HEK293 (cell line): ENCODE data around the gene IL16.

Experiments used
- CTCF ChIA-PET: fragments of 350-600 bp; formaldehyde crosslinking; extraction: SDS; loops from one replicate; lab custom pipeline; 2021; ENCODE audit warnings: antibody characterized with exemption; lab: Yijun Ruan, JAX
- POLR2A ChIA-PET: fragments of 300-600 bp; formaldehyde crosslinking; extraction: SDS; loops from one replicate; lab custom pipeline; 2020; ENCODE audit warnings: antibody characterized with exemption, inconsistent platforms; lab: Yijun Ruan, JAX
- H3K27ac ChIP-seq: fragments of 200-500 bp; sonication (Bioruptor generic); 2 replicates; pipeline ENCODE4 v1.5.1; 2014; ENCODE audit warnings: low read depth, low read length, control low read depth, inconsistent platforms; ENCODE audit errors: extremely low read depth
- H3K36me3 ChIP-seq, 2 experiments: fragments of 200-500 bp in 1 of 2; sonication (Bioruptor generic) in 1 of 2; 1 replicate in 1 of 2; 2 replicates in 1 of 2; pipeline ENCODE4 v1.5.1; 2014 to 2017; ENCODE audit warnings: inconsistent platforms in 2 of 2, low read length in 2 of 2; ENCODE audit not compliant: control insufficient read depth in 2 of 2, insufficient read depth in 1 of 2
- H3K4me1 ChIP-seq: fragments of 200-500 bp; sonication (Bioruptor generic); 2 replicates; pipeline ENCODE4 v1.5.1; 2014; ENCODE audit warnings: mild to moderate bottlenecking, low read length, inconsistent platforms; ENCODE audit not compliant: control insufficient read depth, insufficient read depth
- H3K4me3 ChIP-seq: 2 replicates; pipeline ENCODE4 v1.5.1; 2011; ENCODE audit warnings: low read depth, mild to moderate bottlenecking, control low read depth, low read length, moderate library complexity
- H3K9me3 ChIP-seq: fragments of 200-500 bp; sonication (Bioruptor generic); 2 replicates; pipeline ENCODE4 v1.5.1; 2014; ENCODE audit warnings: low read depth, low read length, inconsistent platforms; ENCODE audit not compliant: control insufficient read depth, insufficient read depth
- BCL11A ChIP-seq: fragments of 450-650 bp; formaldehyde crosslinking; IDR thresholded peaks from 2 replicates; pipeline ENCODE4 v1.5.1; 2016; ENCODE audit warnings: low read depth, missing biosample characterization, missing genetic modification characterization
- BCL11B ChIP-seq: fragments of 450-650 bp; formaldehyde crosslinking; IDR thresholded peaks from 2 replicates; pipeline ENCODE4 v1.5.1; 2016; ENCODE audit warnings: low read depth, missing biosample characterization, missing genetic modification characterization
- GLI2 ChIP-seq: fragments of 450-650 bp; formaldehyde crosslinking; IDR thresholded peaks from 2 replicates; pipeline ENCODE4; 2017; ENCODE audit warnings: missing biosample characterization, missing genetic modification characterization, low read depth, borderline replicate concordance
- GLIS2 ChIP-seq: fragments of 450-650 bp; formaldehyde crosslinking; IDR thresholded peaks from 2 replicates; pipeline ENCODE4 v1.5.1; 2016; ENCODE audit warnings: missing biosample characterization, missing genetic modification characterization
- HIC1 ChIP-seq: fragments of 450-650 bp; formaldehyde crosslinking; IDR thresholded peaks from 2 replicates; pipeline ENCODE4 v1.5.1; 2016; ENCODE audit warnings: missing biosample characterization, missing genetic modification characterization
- MYNN ChIP-seq: fragments of 450-650 bp; formaldehyde crosslinking; IDR thresholded peaks from 2 replicates; pipeline ENCODE4 v1.5.1; 2016; ENCODE audit warnings: missing biosample characterization, missing genetic modification characterization, borderline replicate concordance
- MZF1 ChIP-seq: fragments of 450-650 bp; formaldehyde crosslinking; IDR thresholded peaks from 2 replicates; pipeline ENCODE4 v1.5.1; 2017; ENCODE audit warnings: missing biosample characterization, missing genetic modification characterization, borderline replicate concordance
- RBAK ChIP-seq: fragments of 450-650 bp; formaldehyde crosslinking; IDR thresholded peaks from 2 replicates; pipeline ENCODE4 v1.5.1; 2016; ENCODE audit warnings: missing biosample characterization, missing genetic modification characterization
- REPIN1 ChIP-seq: fragments of 450-650 bp; formaldehyde crosslinking; IDR thresholded peaks from 2 replicates; pipeline ENCODE4 v1.5.1; 2017; ENCODE audit warnings: missing biosample characterization, missing genetic modification characterization, low read depth
- SCRT2 ChIP-seq: fragments of 450-650 bp; formaldehyde crosslinking; IDR thresholded peaks from 2 replicates; pipeline ENCODE4 v1.5.1; 2016; ENCODE audit warnings: missing biosample characterization, missing genetic modification characterization
- SP3 ChIP-seq: fragments of 450-650 bp; formaldehyde crosslinking; IDR thresholded peaks from 2 replicates; pipeline ENCODE4 v1.5.1; 2016; ENCODE audit warnings: missing biosample characterization, missing genetic modification characterization
- SP7 ChIP-seq: fragments of 450-650 bp; formaldehyde crosslinking; IDR thresholded peaks from 2 replicates; pipeline ENCODE4 v1.5.1; 2016; ENCODE audit warnings: missing biosample characterization, missing genetic modification characterization
- ZBTB1 ChIP-seq: fragments of 450-650 bp; formaldehyde crosslinking; IDR thresholded peaks from 2 replicates; pipeline ENCODE4 v1.5.1; 2016; ENCODE audit warnings: missing biosample characterization, missing genetic modification characterization
- ZBTB48 ChIP-seq: fragments of 450-650 bp; formaldehyde crosslinking; IDR thresholded peaks from 2 replicates; pipeline ENCODE4 v1.5.1; 2016; ENCODE audit warnings: missing biosample characterization, missing genetic modification characterization
- ZFP3 ChIP-seq: fragments of 450-650 bp; formaldehyde crosslinking; IDR thresholded peaks from 2 replicates; pipeline ENCODE4 v1.5.1; 2016; ENCODE audit warnings: low read depth, missing biosample characterization, missing genetic modification characterization
- ZNF10 ChIP-seq: fragments of 450-650 bp; formaldehyde crosslinking; IDR thresholded peaks from 2 replicates; pipeline ENCODE4 v1.5.1; 2017; ENCODE audit warnings: missing biosample characterization, missing genetic modification characterization
- ZNF133 ChIP-seq: fragments of 450-650 bp; formaldehyde crosslinking; IDR thresholded peaks from 2 replicates; pipeline ENCODE4 v1.5.1; 2016; ENCODE audit warnings: missing biosample characterization, missing genetic modification characterization
- ZNF16 ChIP-seq: fragments of 450-650 bp; formaldehyde crosslinking; IDR thresholded peaks from 2 replicates; pipeline ENCODE4 v1.5.1; 2016; ENCODE audit warnings: low read depth, missing biosample characterization, missing genetic modification characterization
- ZNF2 ChIP-seq: fragments of 450-650 bp; formaldehyde crosslinking; IDR thresholded peaks from 2 replicates; pipeline ENCODE4 v1.5.1; 2016; ENCODE audit warnings: missing biosample characterization, missing genetic modification characterization
- ZNF211 ChIP-seq: fragments of 450-650 bp; formaldehyde crosslinking; IDR thresholded peaks from 2 replicates; pipeline ENCODE4 v1.5.1; 2016; ENCODE audit warnings: low read depth, missing biosample characterization, missing genetic modification characterization
- ZNF24 ChIP-seq: fragments of 450-650 bp; formaldehyde crosslinking; IDR thresholded peaks from 2 replicates; pipeline ENCODE4 v1.5.1; 2016; ENCODE audit warnings: missing biosample characterization, missing genetic modification characterization
- ZNF302 ChIP-seq: fragments of 450-650 bp; formaldehyde crosslinking; IDR thresholded peaks from 2 replicates; pipeline ENCODE4 v1.5.1; 2016; ENCODE audit warnings: missing biosample characterization, missing genetic modification characterization, low read depth
- ZNF350 ChIP-seq: fragments of 450-650 bp; formaldehyde crosslinking; IDR thresholded peaks from 2 replicates; pipeline ENCODE4 v1.5.0; 2017; ENCODE audit warnings: missing biosample characterization, mild to moderate bottlenecking, missing genetic modification characterization
- ZNF362 ChIP-seq: fragments of 450-650 bp; formaldehyde crosslinking; IDR thresholded peaks from 2 replicates; pipeline ENCODE4 v1.5.1; 2016; ENCODE audit warnings: missing biosample characterization, missing genetic modification characterization
- ZNF391 ChIP-seq: fragments of 450-650 bp; formaldehyde crosslinking; IDR thresholded peaks from 2 replicates; pipeline ENCODE4 v1.5.1; 2016; ENCODE audit warnings: low read depth, missing biosample characterization, missing genetic modification characterization, borderline replicate concordance
- ZNF423 ChIP-seq: fragments of 450-650 bp; formaldehyde crosslinking; IDR thresholded peaks from 2 replicates; pipeline ENCODE4 v1.5.1; 2016; ENCODE audit warnings: missing biosample characterization, missing genetic modification characterization
- ZNF548 ChIP-seq: fragments of 450-650 bp; formaldehyde crosslinking; IDR thresholded peaks from 2 replicates; pipeline ENCODE4 v1.5.1; 2016; ENCODE audit warnings: missing biosample characterization, missing genetic modification characterization
- ZNF560 ChIP-seq: fragments of 450-650 bp; formaldehyde crosslinking; IDR thresholded peaks from 2 replicates; pipeline ENCODE4 v1.5.1; 2017; ENCODE audit warnings: missing biosample characterization, missing genetic modification characterization, borderline replicate concordance
- ZNF585B ChIP-seq: fragments of 450-650 bp; formaldehyde crosslinking; IDR thresholded peaks from 2 replicates; pipeline ENCODE4 v1.5.1; 2016; ENCODE audit warnings: missing biosample characterization, missing genetic modification characterization
- ZNF596 ChIP-seq: fragments of 450-650 bp; IDR thresholded peaks from 2 replicates; pipeline ENCODE4 v1.5.0; 2018; ENCODE audit warnings: missing biosample characterization, mild to moderate bottlenecking, missing genetic modification characterization, moderate library complexity
- ZNF600 ChIP-seq: fragments of 450-650 bp; formaldehyde crosslinking; IDR thresholded peaks from 2 replicates; pipeline ENCODE4 v1.5.1; 2016; ENCODE audit warnings: missing biosample characterization, missing genetic modification characterization
- ZNF677 ChIP-seq: fragments of 450-650 bp; IDR thresholded peaks from 2 replicates; pipeline ENCODE4 v1.5.0; 2018; ENCODE audit warnings: missing biosample characterization, mild to moderate bottlenecking, missing genetic modification characterization, moderate library complexity
- ZNF792 ChIP-seq: fragments of 450-650 bp; formaldehyde crosslinking; IDR thresholded peaks from 2 replicates; pipeline ENCODE4 v1.5.1; 2016; ENCODE audit warnings: missing biosample characterization, missing genetic modification characterization
- ZNF830 ChIP-seq: fragments of 450-650 bp; IDR thresholded peaks from 2 replicates; pipeline ENCODE4 v1.5.0; 2018; ENCODE audit warnings: missing biosample characterization, missing genetic modification characterization, low read depth, mild to moderate bottlenecking, moderate library complexity

The IL16 gene

DNA sequence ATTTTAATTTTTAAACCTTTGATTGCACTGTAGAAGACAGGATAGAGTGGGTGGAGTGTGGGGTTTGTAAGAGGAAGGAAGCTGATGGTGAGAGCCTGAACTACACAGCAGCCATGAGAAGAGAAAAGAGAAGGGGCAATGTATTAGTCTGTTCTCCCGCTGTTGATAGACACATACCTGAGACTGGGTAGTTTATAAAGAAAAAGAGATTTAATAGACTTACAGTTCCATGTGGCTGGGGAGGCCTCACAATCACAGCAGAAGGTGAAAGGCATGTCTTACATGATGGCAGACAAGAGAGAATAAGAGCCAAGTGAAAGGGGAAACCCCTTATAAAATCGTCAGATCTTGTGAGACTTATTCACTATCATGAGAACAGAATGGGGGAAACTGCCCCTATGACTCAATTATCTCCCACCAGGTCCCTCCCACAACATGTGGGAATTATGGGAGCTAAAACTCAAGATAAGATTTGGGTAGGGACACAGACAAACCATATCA is 90.0 kb downstream of the IL16 start:
- no peak overlapping the region for H3K27ac ChIP-seq
- no peak overlapping the region for H3K4me3 ChIP-seq
- no peaks in the 10 kb centered on the region for H3K4me1 ChIP-seq
- H3K9me3 ChIP-seq = no peaks in the 10 kb centered on the region
- no peaks in the 10 kb centered on the region for H3K36me3 ChIP-seq
- TF ChIP-seq ZNF302 (tag by site-specific recombination) = no peak
- TF ChIP-seq ZNF548 (tag by site-specific recombination) = no peak
- no peak for TF ChIP-seq ZNF585B (tag by site-specific recombination)
- no peak for TF ChIP-seq GLI2
- TF ChIP-seq ZNF133 = no peak
- TF ChIP-seq ZNF362 = no peak
- TF ChIP-seq ZNF792 = no peak
- TF ChIP-seq ZNF391 (tag by site-specific recombination) = no peak
- no peak for TF ChIP-seq BCL11B (tag by site-specific recombination)
- no peak for TF ChIP-seq REPIN1
- no peak for TF ChIP-seq ZNF677
- no peak for TF ChIP-seq ZNF600 (tag by site-specific recombination)
- no peak for TF ChIP-seq MYNN
- no peak for TF ChIP-seq ZNF16 (tag by site-specific recombination)
- no peak for TF ChIP-seq ZNF423 (tag by site-specific recombination)
- TF ChIP-seq SP7 (tag by site-specific recombination) = no peak
- CTCF ChIA-PET = interaction anchor here (0.6 to 2.3 kb wide), 2 partner anchors 11 to 331 kb away, joined by 3 to 13 read pairs; no protein-coding TSS in a partner anchor
- POLR2A ChIA-PET = no interaction called here

GRCh38 chr15:81288040-81288439 is 91.4 kb downstream of the IL16 start:
- ChIA-PET CTCF (interaction anchor here (0.6 to 1.1 kb wide), 2 partner anchors 22 to 122 kb away, joined by 3 to 5 read pairs; no protein-coding TSS in a partner anchor), POLR2A (no interaction called here)

More at GRCh38 chr15:81288040-81288439, 91.4 kb downstream of the IL16 start:
- no peaks in the 10 kb centered on the region for H3K36me3 ChIP-seq
- no peaks in the 10 kb centered on the region for H3K4me1 ChIP-seq
- H3K27ac ChIP-seq = no peak overlapping the region
- TF ChIP-seq MZF1 (no peak), HIC1 (tag by site-specific recombination) (no peak), SP3 (tag by site-specific recombination) (no peak), ZNF830 (tag by site-specific recombination) (no peak), RBAK (tag by site-specific recombination) (no peak), ZBTB1 (tag by site-specific recombination) (no peak), BCL11A (tag by site-specific recombination) (no peak), ZNF2 (tag by site-specific recombination) (no peak), ZBTB48 (no peak), ZNF596 (tag by site-specific recombination) (no peak), SCRT2 (tag by site-specific recombination) (no peak), ZNF560 (tag by site-specific recombination) (no peak), ZFP3 (tag by site-specific recombination) (no peak), ZNF16 (tag by site-specific recombination) (no peak), GLIS2 (tag by site-specific recombination) (no peak), ZNF350 (tag by site-specific recombination) (no peak), ZNF211 (no peak), ZNF24 (no peak), ZNF10 (tag by site-specific recombination) (no peak)
- no peaks in the 10 kb centered on the region for H3K9me3 ChIP-seq
- H3K4me3 ChIP-seq = no peak overlapping the region
